Measurements from ENCODE around the gene RBMX.

The RBMX gene

GRCh38 chrX:136865270-136866158, 15.0 kb downstream of the RBMX start:
- no peak for TF ChIP-seq CTCF (IDR thresholded peaks at IDR 0.05; ENCODE audit: control insufficient read depth, extremely low read depth, insufficient read depth)
- DNase-seq (ENCODE audit: low read depth), result no peak
- no peak overlapping the region for H3K4me3 ChIP-seq (ENCODE audit: low read depth, low read length)

GRCh38 chrX:136863826-136864225, 16.7 kb downstream of the RBMX start:
- H3K4me3 ChIP-seq (ENCODE audit: low read depth, low read length), result no peak overlapping the region
- DNase-seq (ENCODE audit: low read depth), result no peak
- no peak for TF ChIP-seq CTCF (IDR thresholded peaks at IDR 0.05; ENCODE audit: control insufficient read depth, extremely low read depth, insufficient read depth)

- DNase-seq (ENCODE audit: low read depth), result no peak
- H3K4me3 ChIP-seq (ENCODE audit: low read depth, low read length), result no peak overlapping the region
Measured at GRCh38 chrX:136862546-136862945, 18.0 kb downstream of the RBMX start.

GRCh38 chrX:136861877-136862276, 18.6 kb downstream of the RBMX start:
- no peak for DNase-seq (ENCODE audit: low read depth)
- H3K4me3 ChIP-seq (ENCODE audit: low read depth, low read length), result no peak overlapping the region
- no peak for TF ChIP-seq CTCF (IDR thresholded peaks at IDR 0.05; ENCODE audit: control insufficient read depth, extremely low read depth, insufficient read depth)

More at GRCh38 chrX:136862546-136862945, 18.0 kb downstream of the RBMX start:
- no peak for TF ChIP-seq CTCF (IDR thresholded peaks at IDR 0.05; ENCODE audit: control insufficient read depth, extremely low read depth, insufficient read depth)

GRCh38 chrX:136858007-136858756, 22.3 kb downstream of the RBMX start:
- no peak for DNase-seq (ENCODE audit: low read depth)
- TF ChIP-seq CTCF (IDR thresholded peaks at IDR 0.05; ENCODE audit: control insufficient read depth, extremely low read depth, insufficient read depth), result no peak

GRCh38 chrX:136856551-136856950, 24.0 kb downstream of the RBMX start:
- DNase-seq (ENCODE audit: low read depth), result no peak
- TF ChIP-seq CTCF (IDR thresholded peaks at IDR 0.05; ENCODE audit: control insufficient read depth, extremely low read depth, insufficient read depth), result no peak
- no peak overlapping the region for H3K4me3 ChIP-seq (ENCODE audit: low read depth, low read length)

More at GRCh38 chrX:136858007-136858756, 22.3 kb downstream of the RBMX start:
- H3K4me3 ChIP-seq (ENCODE audit: low read depth, low read length), result no peak overlapping the region
